Measurements from ENCODE around the gene KDM4B.

- TF ChIP-seq, protein P1, sequence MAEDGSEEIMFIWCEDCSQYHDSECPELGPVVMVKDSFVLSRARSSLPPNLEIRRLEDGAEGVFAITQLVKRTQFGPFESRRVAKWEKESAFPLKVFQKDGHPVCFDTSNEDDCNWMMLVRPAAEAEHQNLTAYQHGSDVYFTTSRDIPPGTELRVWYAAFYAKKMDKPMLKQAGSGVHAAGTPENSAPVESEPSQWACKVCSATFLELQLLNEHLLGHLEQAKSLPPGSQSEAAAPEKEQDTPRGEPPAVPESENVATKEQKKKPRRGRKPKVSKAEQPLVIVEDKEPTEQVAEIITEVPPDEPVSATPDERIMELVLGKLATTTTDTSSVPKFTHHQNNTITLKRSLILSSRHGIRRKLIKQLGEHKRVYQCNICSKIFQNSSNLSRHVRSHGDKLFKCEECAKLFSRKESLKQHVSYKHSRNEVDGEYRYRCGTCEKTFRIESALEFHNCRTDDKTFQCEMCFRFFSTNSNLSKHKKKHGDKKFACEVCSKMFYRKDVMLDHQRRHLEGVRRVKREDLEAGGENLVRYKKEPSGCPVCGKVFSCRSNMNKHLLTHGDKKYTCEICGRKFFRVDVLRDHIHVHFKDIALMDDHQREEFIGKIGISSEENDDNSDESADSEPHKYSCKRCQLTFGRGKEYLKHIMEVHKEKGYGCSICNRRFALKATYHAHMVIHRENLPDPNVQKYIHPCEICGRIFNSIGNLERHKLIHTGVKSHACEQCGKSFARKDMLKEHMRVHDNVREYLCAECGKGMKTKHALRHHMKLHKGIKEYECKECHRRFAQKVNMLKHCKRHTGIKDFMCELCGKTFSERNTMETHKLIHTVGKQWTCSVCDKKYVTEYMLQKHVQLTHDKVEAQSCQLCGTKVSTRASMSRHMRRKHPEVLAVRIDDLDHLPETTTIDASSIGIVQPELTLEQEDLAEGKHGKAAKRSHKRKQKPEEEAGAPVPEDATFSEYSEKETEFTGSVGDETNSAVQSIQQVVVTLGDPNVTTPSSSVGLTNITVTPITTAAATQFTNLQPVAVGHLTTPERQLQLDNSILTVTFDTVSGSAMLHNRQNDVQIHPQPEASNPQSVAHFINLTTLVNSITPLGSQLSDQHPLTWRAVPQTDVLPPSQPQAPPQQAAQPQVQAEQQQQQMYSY (CRISPR knock-in tag; IDR thresholded peaks at IDR 0.05): no peak
- TF ChIP-seq MYC (IDR thresholded peaks at IDR 0.05; ENCODE audit: insufficient read depth, insufficient read length, insufficient replicate concordance, low read length, severe bottlenecking): no peak
- TF ChIP-seq CTCF (IDR thresholded peaks at IDR 0.05 in 2 of 3, conservative IDR thresholded peaks at IDR 0.05 in 1 of 3; ENCODE audit: control insufficient read depth in 2 of 3, extremely low read depth in 1 of 3, insufficient read depth in 1 of 3, low read depth in 3 of 3, low read length in 3 of 3): no peak
- TF ChIP-seq YY1 (IDR thresholded peaks at IDR 0.05; ENCODE audit: low read depth, low read length): no peak
- no peak for TF ChIP-seq KDM1A (IDR thresholded peaks at IDR 0.05; ENCODE audit: borderline replicate concordance)
- TF ChIP-seq POLR2AphosphoS5 (IDR thresholded peaks at IDR 0.05; ENCODE audit: low read length): no peak
- no peak for TF ChIP-seq SUZ12 (IDR thresholded peaks at IDR 0.05; ENCODE audit: unreplicated experiment)
- TF ChIP-seq HSF1 (IDR thresholded peaks at IDR 0.05; ENCODE audit: low read depth, low read length): no peak
- no peak for TF ChIP-seq RELA (IDR thresholded peaks at IDR 0.05; ENCODE audit: borderline replicate concordance, partially characterized antibody)
- no peak for TF ChIP-seq CEBPB (IDR thresholded peaks at IDR 0.05; ENCODE audit: borderline replicate concordance in 1 of 2, low read depth in 2 of 2, low read length in 2 of 2)
- no peak for TF ChIP-seq CEBPZ (IDR thresholded peaks at IDR 0.05; ENCODE audit: low read depth, low read length)
- TF ChIP-seq, protein P2, sequence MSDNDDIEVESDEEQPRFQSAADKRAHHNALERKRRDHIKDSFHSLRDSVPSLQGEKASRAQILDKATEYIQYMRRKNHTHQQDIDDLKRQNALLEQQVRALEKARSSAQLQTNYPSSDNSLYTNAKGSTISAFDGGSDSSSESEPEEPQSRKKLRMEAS (IDR thresholded peaks at IDR 0.05; ENCODE audit: low read depth, low read length): no peak
Measured at GRCh38 chr19:5157186-5157585, 188.3 kb downstream of the KDM4B start.

All from GM12878 (cell line).